ENCODE measurements around the gene PIEZO1. TPM values are rescaled to one million over a fixed set of nuclear protein-coding genes. Genes with fewer than 3 reads are reported as not detected.

The PIEZO1 gene
- total and polyA plus RNA-seq, 9 of the 15 experiments (the other 6 are each of a cell fraction or from before 2014, with no cell fraction given) = 3.6 to 432 (median 131) TPM

GRCh38 chr16:88721236-88721635, 63.8 kb downstream of the PIEZO1 start:
- Histone ChIP-seq H3K9me3 (replicated peaks; ENCODE audit: control insufficient read depth, insufficient read depth, low read depth, low read length) (0 out of 2 replicates have a peak, but pooled peaks cover 2% of the 10 kb centered on the region), H3K36me3 (ENCODE audit: control insufficient read depth, insufficient read depth, low read length) (peaks cover 100% of the 10 kb centered on the region), H4K20me1 (replicated peaks; ENCODE audit: control insufficient read depth, insufficient read depth, low read length) (no peaks in the 10 kb centered on the region; the same call in 1 of the 2 replicates), H3K4me1 (replicated peaks in 1 of 2; ENCODE audit: control insufficient read depth in 2 of 2, insufficient read depth in 2 of 2, low read length in 2 of 2) (peaks cover 0 to 49% of the 10 kb centered on the region in 2 experiments; a peak in 1 of 5 replicates), H3K27ac (ENCODE audit: extremely low read depth, low read depth, low read length) (no peak overlapping the region), H3K27me3 (ENCODE audit: control insufficient read depth in 2 of 2, insufficient read depth in 2 of 2, low read length in 2 of 2) (no peaks in the 10 kb centered on the region; a peak in 1 of 5 replicates), H2AFZ (ENCODE audit: low read depth, low read length) (no peak overlapping the region), H3K4me3 (no peak overlapping the region), H3K79me2 (ENCODE audit: control insufficient read depth, insufficient read depth, low read length) (no peaks in the 10 kb centered on the region; the same call in 2 of the 3 replicates), H3K9me1 (ENCODE audit: control insufficient read depth, insufficient read depth, low read length) (peaks cover 3% of the 10 kb centered on the region), H3K4me2 (ENCODE audit: insufficient read depth, low read length) (no peak overlapping the region), H3K9ac (ENCODE audit: insufficient read depth in 1 of 2, low read depth in 2 of 2, low read length in 2 of 2) (no peak overlapping the region)
- in situ Hi-C loops (cut with MboI) (no loop called here), intact Hi-C loops (cut with micrococcal nuclease) (no loop called here)
- no TSS peak for BruUV-seq (replicated peaks)
- TF ChIP-seq, protein P1, sequence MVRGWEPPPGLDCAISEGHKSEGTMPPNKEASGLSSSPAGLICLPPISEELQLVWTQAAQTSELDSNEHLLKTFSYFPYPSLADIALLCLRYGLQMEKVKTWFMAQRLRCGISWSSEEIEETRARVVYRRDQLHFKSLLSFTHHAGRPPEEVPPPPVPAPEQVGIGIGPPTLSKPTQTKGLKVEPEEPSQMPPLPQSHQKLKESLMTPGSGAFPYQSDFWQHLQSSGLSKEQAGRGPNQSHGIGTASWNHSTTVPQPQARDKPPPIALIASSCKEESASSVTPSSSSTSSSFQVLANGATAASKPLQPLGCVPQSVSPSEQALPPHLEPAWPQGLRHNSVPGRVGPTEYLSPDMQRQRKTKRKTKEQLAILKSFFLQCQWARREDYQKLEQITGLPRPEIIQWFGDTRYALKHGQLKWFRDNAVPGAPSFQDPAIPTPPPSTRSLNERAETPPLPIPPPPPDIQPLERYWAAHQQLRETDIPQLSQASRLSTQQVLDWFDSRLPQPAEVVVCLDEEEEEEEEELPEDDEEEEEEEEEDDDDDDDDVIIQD (CRISPR knock-in tag; IDR thresholded peaks at IDR 0.05) = no peak
- 0 out of 2 replicates have a peak, but pooled peaks have one; percentile 3 for TF ChIP-seq RBFOX2 (IDR thresholded peaks at IDR 0.05; ENCODE audit: low read depth, low read length)
- WGBS (ENCODE audit: insufficient coverage, low coverage, missing lambda C conversion rate) = 97% methylated on average over 10 of the region's 17 CpGs
- ChIA-PET POLR2A (interaction anchor here (0.6 to 1.6 kb wide), 7 partner anchors 9 to 438 kb away, joined by 3 to 6 read pairs (median 3); no protein-coding TSS in a partner anchor), CTCF (ENCODE audit: low intra/inter-chr PET ratio) (no interaction called here)
- ATAC-seq = no peak
- DNase-seq (ENCODE audit: extremely low read depth in 1 of 4, low spot score in 3 of 4) = no peak
- no peak for FAIRE-seq

DNA sequence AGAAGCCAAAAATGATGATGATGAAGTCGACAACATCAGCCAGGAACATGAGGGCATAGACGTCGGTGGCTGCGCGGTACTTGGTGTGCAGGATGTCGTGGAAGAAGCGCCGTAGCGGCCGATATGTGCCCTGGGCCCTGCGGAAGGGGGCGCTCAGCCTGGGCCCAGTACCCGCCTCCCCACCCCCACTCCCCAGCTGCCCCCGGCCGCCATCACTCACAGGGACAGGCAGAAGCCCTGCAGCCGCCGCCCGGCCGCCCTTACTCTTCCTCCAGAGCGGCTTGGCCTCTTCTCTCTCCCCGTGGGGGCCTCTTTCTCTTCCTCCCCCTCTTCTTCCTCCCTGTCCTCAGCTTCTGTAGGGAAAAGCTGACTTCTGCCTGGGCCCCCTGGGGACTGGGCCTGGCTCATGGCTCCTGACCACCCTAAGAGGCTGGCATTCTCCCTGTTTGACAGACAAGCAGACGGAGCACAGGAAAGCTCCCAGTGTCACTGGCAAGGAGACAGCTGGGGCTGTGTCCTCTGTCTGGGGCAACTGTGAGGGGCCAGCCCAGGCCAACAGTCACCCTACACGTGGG, 64.5 kb downstream of the PIEZO1 start:
- H3K4me3 ChIP-seq = no peak overlapping the region
- H3K9ac ChIP-seq (ENCODE audit: insufficient read depth in 1 of 2, low read depth in 2 of 2, low read length in 2 of 2) = no peak overlapping the region
- ATAC-seq (no peak), DNase-seq (ENCODE audit: extremely low read depth in 1 of 4, low spot score in 3 of 4) (no peak), FAIRE-seq (no peak)
- H3K9me1 ChIP-seq (ENCODE audit: control insufficient read depth, insufficient read depth, low read length) = peaks cover 3% of the 10 kb centered on the region
- H3K4me1 ChIP-seq (replicated peaks in 1 of 2; ENCODE audit: control insufficient read depth in 2 of 2, insufficient read depth in 2 of 2, low read length in 2 of 2) = peaks cover 0 to 49% of the 10 kb centered on the region in 2 experiments; a peak in 1 of 5 replicates
- WGBS (ENCODE audit: insufficient coverage, low coverage, missing lambda C conversion rate) = 94% methylated on average over 12 of the region's 23 CpGs
- H3K9me3 ChIP-seq (replicated peaks; ENCODE audit: control insufficient read depth, insufficient read depth, low read depth, low read length) = 0 out of 2 replicates have a peak, but pooled peaks cover 2% of the 10 kb centered on the region
- H3K79me2 ChIP-seq (ENCODE audit: control insufficient read depth, insufficient read depth, low read length) = no peaks in the 10 kb centered on the region; the same call in 2 of the 3 replicates
- ChIA-PET POLR2A (interaction anchor here (0.6 to 1.1 kb wide), 5 partner anchors 10 to 439 kb away, joined by 3 read pairs; no protein-coding TSS in a partner anchor), CTCF (ENCODE audit: low intra/inter-chr PET ratio) (no interaction called here)
- in situ Hi-C loops (cut with MboI) = no loop called here
- no peak overlapping the region for H3K4me2 ChIP-seq (ENCODE audit: insufficient read depth, low read length)
- H2AFZ ChIP-seq (ENCODE audit: low read depth, low read length) = no peak overlapping the region
- BruUV-seq (replicated peaks) = no TSS peak
- H3K27ac ChIP-seq (ENCODE audit: extremely low read depth, low read depth, low read length) = no peak overlapping the region
- peaks cover 100% of the 10 kb centered on the region for H3K36me3 ChIP-seq (ENCODE audit: control insufficient read depth, insufficient read depth, low read length)
- intact Hi-C loops (cut with micrococcal nuclease) = no loop called here
- no peaks in the 10 kb centered on the region; a peak in 1 of 5 replicates for H3K27me3 ChIP-seq (ENCODE audit: control insufficient read depth in 2 of 2, insufficient read depth in 2 of 2, low read length in 2 of 2)
- no peaks in the 10 kb centered on the region for H4K20me1 ChIP-seq (replicated peaks; ENCODE audit: control insufficient read depth, insufficient read depth, low read length)
- no peak for TF ChIP-seq ZNF764 (CRISPR knock-in tag; IDR thresholded peaks at IDR 0.05; ENCODE audit: low read depth)
- TF ChIP-seq, protein P2, sequence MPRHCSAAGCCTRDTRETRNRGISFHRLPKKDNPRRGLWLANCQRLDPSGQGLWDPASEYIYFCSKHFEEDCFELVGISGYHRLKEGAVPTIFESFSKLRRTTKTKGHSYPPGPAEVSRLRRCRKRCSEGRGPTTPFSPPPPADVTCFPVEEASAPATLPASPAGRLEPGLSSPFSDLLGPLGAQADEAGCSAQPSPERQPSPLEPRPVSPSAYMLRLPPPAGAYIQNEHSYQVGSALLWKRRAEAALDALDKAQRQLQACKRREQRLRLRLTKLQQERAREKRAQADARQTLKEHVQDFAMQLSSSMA (CRISPR knock-in tag; IDR thresholded peaks at IDR 0.05) = no peak
- TF ChIP-seq ZBTB33 (CRISPR knock-in tag; IDR thresholded peaks at IDR 0.05) = 0 out of 2 replicates have a peak, but pooled peaks have one; percentile 29
- TF ChIP-seq SMC3 (conservative IDR thresholded peaks at IDR 0.05; ENCODE audit: insufficient read depth, low read depth, low read length) = no peak
- TF ChIP-seq ZNF408 (CRISPR knock-in tag; IDR thresholded peaks at IDR 0.05; ENCODE audit: low read depth) = no peak
- TF ChIP-seq RAD21 (CRISPR knock-in tag; conservative IDR thresholded peaks at IDR 0.05 in 1 of 2, IDR thresholded peaks at IDR 0.05 in 1 of 2) = no peak
